ENCODE data around the gene HNRNPL. TPM values are rescaled to one million over a fixed set of nuclear protein-coding genes. Genes with fewer than 3 reads are reported as not detected.
"Not testable (repeated sequence)": the region's sequence is repeated elsewhere in the genome, so short reads cannot be mapped to it uniquely, and the experiment has no call there.

The HNRNPL gene
- polyA plus RNA-seq, 4 donors: 362 to 527 (median 473) TPM

DNA sequence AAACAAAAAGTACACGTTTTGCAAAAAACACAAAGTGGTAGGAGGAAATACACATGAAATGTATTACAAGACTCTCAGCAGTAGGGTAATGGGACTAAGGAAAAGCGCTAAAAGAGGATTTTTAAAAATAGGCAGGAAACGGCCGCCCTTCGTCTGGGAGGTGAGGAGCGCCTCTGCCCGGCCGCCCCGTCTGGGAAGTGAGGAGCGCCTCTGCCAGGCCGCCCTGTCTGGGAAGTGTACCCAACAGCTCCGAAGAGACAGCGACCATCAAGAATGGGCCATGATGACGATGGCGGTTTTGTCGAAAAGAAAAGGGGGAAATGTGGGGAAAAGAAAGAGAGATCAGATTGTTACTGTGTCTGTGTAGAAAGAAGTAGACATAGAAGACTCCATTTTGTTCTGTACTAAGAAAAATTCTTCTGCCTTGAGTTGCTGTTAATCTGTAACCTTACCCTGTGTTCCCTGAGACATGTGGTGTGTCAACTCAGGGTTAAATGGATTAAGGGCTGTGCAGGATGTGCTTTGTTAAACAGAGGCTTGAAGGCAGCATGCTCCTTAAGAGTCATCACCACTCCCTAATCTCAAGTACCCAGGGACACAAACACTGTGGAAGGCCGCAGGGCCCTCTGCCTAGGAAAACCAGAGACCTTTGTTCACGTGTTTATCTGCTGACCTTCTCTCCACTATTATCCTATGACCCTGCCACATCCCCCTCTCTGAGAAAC is 42.2 kb downstream of the HNRNPL start:
- not testable (repeated sequence) for DNase-seq (ENCODE audit: low read depth in 4 of 4, low spot score in 3 of 4)

DNA sequence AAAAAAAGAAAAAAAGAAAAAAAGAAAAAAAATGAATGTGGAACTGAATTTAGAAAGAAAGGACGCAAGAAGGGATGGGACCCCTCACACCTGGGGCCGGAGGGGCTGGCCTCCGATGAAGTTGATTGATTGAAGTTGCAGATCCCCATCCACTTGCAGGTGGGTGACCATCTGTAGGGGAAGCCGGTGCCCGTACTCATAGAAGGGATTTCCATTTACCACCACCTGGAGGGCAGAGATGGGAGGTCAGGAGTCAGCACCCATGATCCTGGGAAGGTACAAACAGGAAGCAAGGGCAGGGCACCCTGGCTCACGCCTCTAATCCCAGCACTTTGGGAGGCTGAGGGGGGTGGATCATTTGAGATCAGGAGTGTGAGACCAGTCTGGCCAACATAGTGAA is 43.4 kb downstream of the HNRNPL start:
- no peak for DNase-seq (ENCODE audit: low read depth in 4 of 4, low spot score in 3 of 4)

DNA sequence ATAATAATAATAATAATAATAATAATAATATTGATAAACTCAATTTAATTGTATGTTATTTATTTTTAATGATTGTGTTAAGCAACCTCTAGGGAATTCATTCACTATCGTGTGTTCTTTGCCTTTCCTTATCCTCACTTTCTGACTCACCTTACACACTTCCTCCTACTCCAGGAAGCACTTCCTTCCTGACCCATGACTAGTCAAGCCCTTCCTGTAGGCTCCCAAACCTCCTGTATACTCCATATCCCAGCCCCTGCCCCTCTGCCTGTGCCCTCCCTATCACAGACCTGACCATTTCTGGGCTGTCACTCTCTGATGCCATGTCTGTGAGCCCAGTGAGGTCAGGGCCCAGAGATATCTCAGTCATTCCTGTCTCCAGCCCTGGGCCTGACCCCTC is 44.6 kb downstream of the HNRNPL start:
- DNase-seq (ENCODE audit: low read depth in 4 of 4, low spot score in 3 of 4): no peak

- DNase-seq (ENCODE audit: low read depth in 4 of 4, low spot score in 3 of 4): no peak
Measured at GRCh38 chr19:38803543-38803942, 46.2 kb downstream of the HNRNPL start.

- no peak for DNase-seq (ENCODE audit: low read depth in 4 of 4, low spot score in 3 of 4)
Measured at GRCh38 chr19:38801359-38802095, 48.3 kb downstream of the HNRNPL start.

DNA sequence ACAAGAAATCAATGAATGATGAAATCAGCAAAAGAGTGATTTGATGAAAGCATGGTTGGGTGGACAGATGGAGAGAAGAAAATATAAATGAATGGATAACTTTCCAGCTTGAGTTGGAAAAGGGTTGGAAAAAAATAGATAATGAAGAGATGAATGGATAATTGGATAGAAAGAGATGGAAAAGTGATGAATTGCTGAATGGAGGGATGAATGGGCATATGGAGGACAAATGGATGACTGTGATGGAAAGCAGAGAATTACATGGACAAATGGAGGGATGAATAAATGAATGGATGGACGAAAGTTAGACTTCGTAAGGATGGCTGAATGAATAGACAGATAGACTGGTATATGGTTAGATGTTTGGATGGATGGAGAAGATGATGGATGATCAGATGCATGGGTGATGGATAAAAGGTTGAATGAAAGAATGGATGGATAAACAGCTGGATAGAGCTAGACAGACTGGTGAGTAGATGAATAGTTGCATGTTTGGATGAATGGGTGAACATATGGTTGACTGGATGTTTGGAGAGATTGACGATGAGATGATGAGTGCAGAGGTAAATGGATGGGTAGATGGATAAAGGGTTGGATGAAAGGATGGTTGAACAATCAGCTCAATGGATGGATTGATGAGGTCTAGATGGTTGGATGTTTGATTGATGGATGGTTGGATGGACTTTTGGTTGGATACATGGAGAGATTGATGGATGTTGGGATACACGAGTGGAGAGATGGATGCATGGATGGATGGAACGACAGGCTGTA is 49.0 kb downstream of the HNRNPL start:
- DNase-seq (ENCODE audit: low read depth in 4 of 4, low spot score in 3 of 4): no peak

- no peak for DNase-seq (ENCODE audit: low read depth in 4 of 4, low spot score in 3 of 4)
Measured at GRCh38 chr19:38799104-38799503, 50.7 kb downstream of the HNRNPL start.

GRCh38 chr19:38797781-38798180 is 52.0 kb downstream of the HNRNPL start:
- not testable (repeated sequence) for DNase-seq (ENCODE audit: low read depth in 4 of 4, low spot score in 3 of 4)

- no peak for DNase-seq (ENCODE audit: low read depth in 4 of 4, low spot score in 3 of 4)
Measured at GRCh38 chr19:38796154-38796553, 53.6 kb downstream of the HNRNPL start.

- no peak for DNase-seq (ENCODE audit: low read depth in 4 of 4, low spot score in 3 of 4)
Measured at GRCh38 chr19:38795549-38795948, 54.2 kb downstream of the HNRNPL start.

GRCh38 chr19:38793671-38794070 is 56.1 kb downstream of the HNRNPL start:
- no peak for DNase-seq (ENCODE audit: low read depth in 4 of 4, low spot score in 3 of 4)

- no peak for DNase-seq (ENCODE audit: low read depth in 4 of 4, low spot score in 3 of 4)
Measured at GRCh38 chr19:38793177-38793576, 56.6 kb downstream of the HNRNPL start.

- DNase-seq (ENCODE audit: low read depth in 4 of 4, low spot score in 3 of 4): peak in 1 of 4 donors; percentile 18
Measured at GRCh38 chr19:38792250-38793111, 57.3 kb downstream of the HNRNPL start.

GRCh38 chr19:38791451-38792064 is 58.2 kb downstream of the HNRNPL start:
- not testable (repeated sequence) for DNase-seq (ENCODE audit: low read depth in 4 of 4, low spot score in 3 of 4)

GRCh38 chr19:38790507-38791403 is 59.0 kb downstream of the HNRNPL start:
- not testable (repeated sequence) for DNase-seq (ENCODE audit: low read depth in 4 of 4, low spot score in 3 of 4)

GRCh38 chr19:38788478-38789243 is 61.1 kb downstream of the HNRNPL start, which contains the start of gene LGALS7B:
LGALS7B (plus strand) TSS chr19:38789200; CDS start chr19:38789227, 27 bp downstream.
- DNase-seq (ENCODE audit: low read depth in 4 of 4, low spot score in 3 of 4): no peak

- no peak for DNase-seq (ENCODE audit: low read depth in 4 of 4, low spot score in 3 of 4)
Measured at GRCh38 chr19:38786572-38787265, 63.1 kb downstream of the HNRNPL start.
